ENCODE measurements around the gene CPEB3. TPM values are rescaled to one million over a fixed set of nuclear protein-coding genes. Genes with fewer than 3 reads are reported as not detected.

CPEB3 gene
- total and polyA plus RNA-seq, 10 donors, result 1.0 to 10.1 (median 7.3) TPM

GRCh38 chr10:92113911-92114600, 176.8 kb downstream of the CPEB3 start:
- Histone ChIP-seq H3K4me1 (no peaks in the 10 kb centered on the region), H3K4me3 (no peak overlapping the region), H3K36me3 (peaks cover 0 to 28% (median 2%) of the 10 kb centered on the region in 6 donors), H3K27ac (no peak overlapping the region), H3K9me3 (no peaks in the 10 kb centered on the region), H3K27me3 (replicated peaks in 1 of 7) (no peaks in the 10 kb centered on the region)
- DNase-seq, result no peak
- intact Hi-C loops (cut with DNase I; ENCODE audit: low total_unique reads), result no loop called here
- WGBS, 5 donors, result 89 to 96% (median 92%) methylated on average over 4 of the region's 4 CpGs
- TF ChIP-seq POLR2A (IDR thresholded peaks at IDR 0.05), result no peak
- TF ChIP-seq POLR2AphosphoS5 (IDR thresholded peaks at IDR 0.05), result no peak
- TF ChIP-seq, protein P1, sequence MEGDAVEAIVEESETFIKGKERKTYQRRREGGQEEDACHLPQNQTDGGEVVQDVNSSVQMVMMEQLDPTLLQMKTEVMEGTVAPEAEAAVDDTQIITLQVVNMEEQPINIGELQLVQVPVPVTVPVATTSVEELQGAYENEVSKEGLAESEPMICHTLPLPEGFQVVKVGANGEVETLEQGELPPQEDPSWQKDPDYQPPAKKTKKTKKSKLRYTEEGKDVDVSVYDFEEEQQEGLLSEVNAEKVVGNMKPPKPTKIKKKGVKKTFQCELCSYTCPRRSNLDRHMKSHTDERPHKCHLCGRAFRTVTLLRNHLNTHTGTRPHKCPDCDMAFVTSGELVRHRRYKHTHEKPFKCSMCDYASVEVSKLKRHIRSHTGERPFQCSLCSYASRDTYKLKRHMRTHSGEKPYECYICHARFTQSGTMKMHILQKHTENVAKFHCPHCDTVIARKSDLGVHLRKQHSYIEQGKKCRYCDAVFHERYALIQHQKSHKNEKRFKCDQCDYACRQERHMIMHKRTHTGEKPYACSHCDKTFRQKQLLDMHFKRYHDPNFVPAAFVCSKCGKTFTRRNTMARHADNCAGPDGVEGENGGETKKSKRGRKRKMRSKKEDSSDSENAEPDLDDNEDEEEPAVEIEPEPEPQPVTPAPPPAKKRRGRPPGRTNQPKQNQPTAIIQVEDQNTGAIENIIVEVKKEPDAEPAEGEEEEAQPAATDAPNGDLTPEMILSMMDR (IDR thresholded peaks at IDR 0.05 in 8 of 11, conservative IDR thresholded peaks at IDR 0.05 in 3 of 11), result no peak

- no peaks in the 10 kb centered on the region for H3K9me3 ChIP-seq
- TF ChIP-seq POLR2A (IDR thresholded peaks at IDR 0.05), result no peak
- TF ChIP-seq, protein P1 (IDR thresholded peaks at IDR 0.05 in 8 of 11, conservative IDR thresholded peaks at IDR 0.05 in 3 of 11), result no peak
- no peak for TF ChIP-seq POLR2AphosphoS5 (IDR thresholded peaks at IDR 0.05)
- H3K36me3 ChIP-seq, result peaks cover 0 to 27% (median 2%) of the 10 kb centered on the region in 6 donors
- H3K27ac ChIP-seq, result no peak overlapping the region
- H3K4me3 ChIP-seq, result no peak overlapping the region
- no peak for DNase-seq
- peaks cover 0 to 6% (median 0%) of the 10 kb centered on the region in 6 donors for H3K4me1 ChIP-seq
- intact Hi-C loops (cut with DNase I; ENCODE audit: low total_unique reads), result no loop called here
- no peaks in the 10 kb centered on the region for H3K27me3 ChIP-seq (replicated peaks in 1 of 7)
- WGBS, 5 donors, result 83 to 96% (median 88%) methylated on average over 1 of the region's 1 CpG
Measured at GRCh38 chr10:92112462-92112861, 178.4 kb downstream of the CPEB3 start.

- peaks cover 0 to 27% (median 2%) of the 10 kb centered on the region in 6 donors for H3K36me3 ChIP-seq
- TF ChIP-seq POLR2AphosphoS5 (IDR thresholded peaks at IDR 0.05), result no peak
- TF ChIP-seq, protein P1 (IDR thresholded peaks at IDR 0.05 in 8 of 11, conservative IDR thresholded peaks at IDR 0.05 in 3 of 11), result no peak
- H3K4me1 ChIP-seq, result peaks cover 0 to 10% (median 0%) of the 10 kb centered on the region in 6 donors
- intact Hi-C loops (cut with DNase I; ENCODE audit: low total_unique reads), result no loop called here
- no peak overlapping the region for H3K27ac ChIP-seq
- H3K27me3 ChIP-seq (replicated peaks in 1 of 7), result no peaks in the 10 kb centered on the region
- H3K9me3 ChIP-seq, result no peaks in the 10 kb centered on the region
- no peak for DNase-seq
- H3K4me3 ChIP-seq, result no peak overlapping the region
Measured at GRCh38 chr10:92111336-92111939, 179.4 kb downstream of the CPEB3 start.

DNA sequence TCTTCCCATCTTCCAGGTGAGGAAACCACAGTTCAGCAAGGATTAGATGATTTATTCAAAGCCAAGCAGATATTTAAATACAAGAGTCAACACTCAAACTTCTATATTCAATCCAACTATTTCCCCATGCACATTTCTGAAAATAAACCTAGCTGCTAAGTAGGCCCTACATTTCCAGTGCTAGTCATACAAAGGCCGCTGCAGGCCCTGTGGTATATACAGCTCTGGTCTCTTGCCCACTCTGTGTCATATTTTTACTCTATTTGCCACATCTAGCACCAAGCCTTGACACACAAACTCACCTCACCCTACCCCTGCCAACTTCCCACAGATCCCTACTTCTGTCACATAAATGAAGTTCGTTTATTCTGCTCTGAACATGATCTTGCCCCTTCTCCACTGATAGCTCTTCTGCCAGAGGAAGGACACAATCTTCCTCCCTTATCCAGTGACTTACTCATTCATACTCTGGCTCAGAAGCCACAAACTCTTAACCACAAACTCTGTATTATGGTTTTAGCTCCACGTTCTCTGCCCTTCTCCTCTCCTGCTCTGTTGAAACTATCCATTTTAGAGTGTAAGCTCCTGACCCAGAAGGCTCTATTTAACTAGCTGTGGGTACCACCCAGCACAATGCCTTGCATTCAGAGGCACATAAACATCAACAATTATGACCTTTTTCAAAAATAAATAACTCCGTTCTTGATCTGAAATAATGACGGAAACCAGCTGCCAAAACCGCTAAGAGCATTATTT, 180.7 kb downstream of the CPEB3 start:
- H3K27me3 ChIP-seq (replicated peaks in 1 of 7), result no peaks in the 10 kb centered on the region
- H3K36me3 ChIP-seq, result peaks cover 0 to 27% (median 2%) of the 10 kb centered on the region in 6 donors
- no peak for DNase-seq
- H3K4me1 ChIP-seq, result peaks cover 0 to 10% (median 0%) of the 10 kb centered on the region in 6 donors
- WGBS, 5 donors, result 75 to 82% (median 81%) methylated on average over 6 of the region's 6 CpGs
- no peak overlapping the region for H3K27ac ChIP-seq
- no peaks in the 10 kb centered on the region for H3K9me3 ChIP-seq
- no peak for TF ChIP-seq POLR2A (IDR thresholded peaks at IDR 0.05)
- intact Hi-C loops (cut with DNase I; ENCODE audit: low total_unique reads), result no loop called here
- no peak overlapping the region for H3K4me3 ChIP-seq
